ENCODE measurements around the gene CAMKK1. TPM values are rescaled to one million over a fixed set of nuclear protein-coding genes. Genes with fewer than 3 reads are reported as not detected.

Gene CAMKK1
- total RNA-seq, 4 donors from 2014 or later: 0.44 to 5.1 (median 2.1) TPM

DNA sequence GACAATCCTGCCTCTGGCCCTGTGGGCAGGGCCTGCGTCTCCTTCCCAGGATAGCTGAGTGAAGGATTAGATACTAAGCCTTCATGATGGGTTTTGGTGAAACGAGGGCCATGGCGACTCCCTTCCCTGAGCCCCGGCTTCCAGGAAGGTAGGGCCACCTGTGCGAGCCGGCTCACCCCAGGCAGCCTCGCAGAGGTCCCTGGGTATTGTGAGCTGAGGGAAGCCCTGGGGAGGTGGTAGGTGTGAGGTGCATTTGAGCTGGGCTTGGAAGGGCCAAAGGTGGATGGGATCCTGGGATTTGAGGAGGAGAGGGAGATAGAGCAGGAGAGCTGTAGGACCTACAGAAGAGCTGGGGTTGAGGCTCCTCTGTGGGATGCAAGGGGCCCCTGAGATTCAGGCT, 29.9 kb upstream of the CAMKK1 start:
- H3K27me3 ChIP-seq: no peaks in the 10 kb centered on the region
- no peak overlapping the region for H3K4me3 ChIP-seq
- no peaks in the 10 kb centered on the region for H3K4me1 ChIP-seq
- no peak overlapping the region for H3K27ac ChIP-seq
- no peaks in the 10 kb centered on the region for H3K36me3 ChIP-seq
- no peak for TF ChIP-seq POLR2A (IDR thresholded peaks at IDR 0.05)
- TF ChIP-seq, protein P1, sequence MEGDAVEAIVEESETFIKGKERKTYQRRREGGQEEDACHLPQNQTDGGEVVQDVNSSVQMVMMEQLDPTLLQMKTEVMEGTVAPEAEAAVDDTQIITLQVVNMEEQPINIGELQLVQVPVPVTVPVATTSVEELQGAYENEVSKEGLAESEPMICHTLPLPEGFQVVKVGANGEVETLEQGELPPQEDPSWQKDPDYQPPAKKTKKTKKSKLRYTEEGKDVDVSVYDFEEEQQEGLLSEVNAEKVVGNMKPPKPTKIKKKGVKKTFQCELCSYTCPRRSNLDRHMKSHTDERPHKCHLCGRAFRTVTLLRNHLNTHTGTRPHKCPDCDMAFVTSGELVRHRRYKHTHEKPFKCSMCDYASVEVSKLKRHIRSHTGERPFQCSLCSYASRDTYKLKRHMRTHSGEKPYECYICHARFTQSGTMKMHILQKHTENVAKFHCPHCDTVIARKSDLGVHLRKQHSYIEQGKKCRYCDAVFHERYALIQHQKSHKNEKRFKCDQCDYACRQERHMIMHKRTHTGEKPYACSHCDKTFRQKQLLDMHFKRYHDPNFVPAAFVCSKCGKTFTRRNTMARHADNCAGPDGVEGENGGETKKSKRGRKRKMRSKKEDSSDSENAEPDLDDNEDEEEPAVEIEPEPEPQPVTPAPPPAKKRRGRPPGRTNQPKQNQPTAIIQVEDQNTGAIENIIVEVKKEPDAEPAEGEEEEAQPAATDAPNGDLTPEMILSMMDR (IDR thresholded peaks at IDR 0.05 in 4 of 5, conservative IDR thresholded peaks at IDR 0.05 in 1 of 5): no peak
- intact Hi-C loops (cut with DNase I; ENCODE audit: low total_unique reads) (no loop called here), in situ Hi-C loops (cut with MboI; ENCODE audit: low sequenced_read_pairs in 4 of 4) (no loop called here)
- no peaks in the 10 kb centered on the region for H3K9me3 ChIP-seq
- no peak for DNase-seq
- ATAC-seq: no peak

- H3K9me3 ChIP-seq: no peaks in the 10 kb centered on the region
- no peak overlapping the region for H3K27ac ChIP-seq
- TF ChIP-seq, protein P1 (IDR thresholded peaks at IDR 0.05 in 4 of 5, conservative IDR thresholded peaks at IDR 0.05 in 1 of 5): no peak
- no peak for TF ChIP-seq POLR2A (IDR thresholded peaks at IDR 0.05)
- ATAC-seq (no peak), DNase-seq (no peak)
- peaks cover 0 to 4% of the 10 kb centered on the region in 2 donors for H3K4me1 ChIP-seq
- intact Hi-C loops (cut with DNase I; ENCODE audit: low total_unique reads) (no loop called here), in situ Hi-C loops (cut with MboI; ENCODE audit: low sequenced_read_pairs in 4 of 4) (no loop called here)
- H3K36me3 ChIP-seq: no peaks in the 10 kb centered on the region
- H3K27me3 ChIP-seq: no peaks in the 10 kb centered on the region
- no peak overlapping the region for H3K4me3 ChIP-seq
These were observed 28.9 kb upstream of the CAMKK1 start for GRCh38 chr17:3921502-3922319.

GRCh38 chr17:3921006-3921405, 28.2 kb upstream of the CAMKK1 start:
- TF ChIP-seq POLR2A (IDR thresholded peaks at IDR 0.05): no peak
- TF ChIP-seq, protein P1 (IDR thresholded peaks at IDR 0.05 in 4 of 5, conservative IDR thresholded peaks at IDR 0.05 in 1 of 5): no peak
- H3K27me3 ChIP-seq: no peaks in the 10 kb centered on the region
- no peaks in the 10 kb centered on the region for H3K36me3 ChIP-seq
- no peak overlapping the region for H3K4me3 ChIP-seq
- DNase-seq: no peak
- in situ Hi-C loops (cut with MboI; ENCODE audit: low sequenced_read_pairs in 4 of 4): no loop called here
- ATAC-seq: no peak
- H3K27ac ChIP-seq: no peak overlapping the region
- no peaks in the 10 kb centered on the region for H3K9me3 ChIP-seq
- intact Hi-C loops (cut with DNase I; ENCODE audit: low total_unique reads): no loop called here
- H3K4me1 ChIP-seq: peaks cover 0 to 4% of the 10 kb centered on the region in 2 donors

DNA sequence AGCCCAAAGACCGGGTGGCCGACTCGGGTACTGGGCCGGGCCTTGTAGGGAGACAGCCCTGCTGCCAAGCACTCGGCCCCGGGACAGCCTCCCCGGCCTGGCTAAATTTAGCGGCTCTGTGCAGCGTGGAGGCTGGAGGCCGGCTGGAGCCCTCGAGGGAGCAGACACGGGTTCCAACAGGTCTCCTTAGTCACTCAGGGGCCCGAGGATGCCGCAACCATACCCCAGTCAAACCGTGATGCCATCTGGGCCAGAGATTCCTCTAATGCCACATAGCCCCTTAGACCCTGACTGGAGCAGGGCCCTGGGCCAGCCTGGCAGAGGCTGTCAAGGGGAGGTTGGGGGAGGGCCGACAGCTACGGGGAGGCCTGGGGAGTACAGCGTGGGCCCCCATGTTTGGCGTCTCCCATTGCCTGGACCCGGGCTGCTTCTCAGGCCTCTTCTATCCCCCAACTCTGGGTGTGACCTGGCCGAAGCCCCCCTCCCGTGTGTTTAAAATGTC, 26.3 kb upstream of the CAMKK1 start:
- no peak for ATAC-seq
- in situ Hi-C loops (cut with MboI; ENCODE audit: low sequenced_read_pairs in 4 of 4): loop anchor here in 3 of 4 donors (10.0 kb wide), 2 partner anchors 54 to 86 kb away; no protein-coding TSS in a partner anchor

More for the DNA sequence above, 26.3 kb upstream of the CAMKK1 start:
- Histone ChIP-seq H3K4me3 (no peak overlapping the region), H3K27me3 (no peaks in the 10 kb centered on the region), H3K4me1 (peaks cover 0 to 4% of the 10 kb centered on the region in 2 donors), H3K9me3 (no peaks in the 10 kb centered on the region), H3K36me3 (no peaks in the 10 kb centered on the region), H3K27ac (peak overlapping the region in 3 of 4 donors; percentile 42 to 59 (median 51))
- TF ChIP-seq, protein P1 (IDR thresholded peaks at IDR 0.05 in 4 of 5, conservative IDR thresholded peaks at IDR 0.05 in 1 of 5): no peak
- TF ChIP-seq POLR2A (IDR thresholded peaks at IDR 0.05): no peak
- DNase-seq: no peak
- intact Hi-C loops (cut with DNase I; ENCODE audit: low total_unique reads): loop anchor here (5.0 kb wide), 1 partner anchor 1033 kb away; the partner anchor contains the start of gene ENO3

All from gastrocnemius medialis (tissue), 4 donors.